K562 (cell line): ENCODE results near the gene ZC3H8. TPM values are rescaled to one million over a fixed set of nuclear protein-coding genes. Genes with fewer than 3 reads are reported as not detected.
A peak's percentile ranks its signal among the peaks of the same experiment; 100 is the strongest.

Source experiments
- ARHGAP35 ChIP-seq: fragments of 450-650 bp; IDR thresholded peaks from 2 replicates; pipeline ENCODE4 v1.6.1; 2018; ENCODE audit not compliant: partially characterized antibody
- CEBPB ChIP-seq: fragments of 450-650 bp; IDR thresholded peaks from 2 replicates; pipeline ENCODE4 v1.6.1; 2016; ENCODE audit warnings: missing genetic modification characterization, missing compliant biosample characterization
- CEBPG ChIP-seq, 3 experiments: fragments of 200-800 bp in 1 of 3; sonication (Bioruptor generic) in 1 of 3; sonication (generic) in 1 of 3; formaldehyde crosslinking in 1 of 3; IDR thresholded peaks in 2 of 3; conservative IDR thresholded peaks in 1 of 3; 2 replicates each; pipeline versions ENCODE4 v1.6.1 to v1.8.0; 2016 to 2022; ENCODE audit warnings: missing compliant biosample characterization in 2 of 3, missing genetic modification characterization in 2 of 3, mild to moderate bottlenecking in 1 of 3, missing genetic modification reagents in 1 of 3
- CHD2 ChIP-seq: IDR thresholded peaks from 2 replicates; pipeline ENCODE4 v1.6.1; 2011; ENCODE audit warnings: low read depth, low read length
- MAFG ChIP-seq: fragments of 450-650 bp; conservative IDR thresholded peaks from 2 replicates; pipeline ENCODE4 v1.6.1; 2016; ENCODE audit warnings: missing genetic modification characterization, missing compliant biosample characterization
- NFIC ChIP-seq: fragments of 450-650 bp; IDR thresholded peaks from 2 replicates; pipeline ENCODE4 v1.6.1; 2017; ENCODE audit warnings: mild to moderate bottlenecking, inconsistent platforms
- RAD51 ChIP-seq: fragments of 450-650 bp; IDR thresholded peaks from 2 replicates; pipeline ENCODE4 v1.7.1; 2016; ENCODE audit warnings: low read depth, mild to moderate bottlenecking, borderline replicate concordance
- THAP12 ChIP-seq: fragments of 250-450 bp; sonication (Bioruptor Pico); IDR thresholded peaks from 2 replicates; pipeline ENCODE4 v1.9.0; 2021; ENCODE audit warnings: mild to moderate bottlenecking, inconsistent platforms
- USF1 ChIP-seq: sonication (generic); formaldehyde crosslinking; IDR thresholded peaks from 2 replicates; pipeline ENCODE4 v1.9.0; 2022; ENCODE audit warnings: mild to moderate bottlenecking, missing genetic modification reagents
- XRCC5 ChIP-seq: fragments of 200-400 bp; formaldehyde crosslinking; IDR thresholded peaks from 2 replicates; pipeline ENCODE4 v1.6.1; 2017; ENCODE audit warnings: low read depth, mild to moderate bottlenecking, low read length
- ZNF444 ChIP-seq: fragments of 250-450 bp; sonication (Bioruptor Pico); IDR thresholded peaks from 2 replicates; pipeline ENCODE4 v1.4.0; 2020; ENCODE audit warnings: mild to moderate bottlenecking, moderate library complexity
- polyA plus RNA-seq, 8 experiments: library from polyadenylated mRNA; depleted of rRNA in 4 of 8; stranded (reverse) in 5 of 8; unstranded in 3 of 8; fragments of >200 nt; fragmentation: Nextera tagmentation in 2 of 8; fragmentation: Illumina TruSeq in 1 of 8; extraction: Ambion mirVana in 2 of 8; extraction: Trizol in 1 of 8; gene quantifications; 2 replicates each; pipeline versions ENCODE4 v1.2.1 to v1.2.3, GENCODE V29; 2011 to 2014; ENCODE audit warnings: inconsistent platforms in 1 of 8, missing spikeins in 1 of 8
- total RNA-seq, 7 experiments: library from RNA; depleted of rRNA in 6 of 7; stranded (reverse); fragments of >200 nt in 6 of 7; fragmentation: Illumina TruSeq in 2 of 7; extraction: Trizol in 2 of 7; gene quantifications; 2 replicates each; pipeline versions ENCODE4 v1.2.1 to v1.2.3, GENCODE V29; 2011 to 2021; ENCODE audit warnings: low replicate concordance in 1 of 7
- TF ChIP-seq, protein P1 (sequence below), 2 experiments: fragments of 450-650 bp in 1 of 2; sonication (generic) in 1 of 2; formaldehyde crosslinking in 1 of 2; IDR thresholded peaks in 1 of 2; conservative IDR thresholded peaks in 1 of 2; 2 replicates each; pipeline versions ENCODE4 v1.6.1 to v1.8.1; 2016 to 2023; ENCODE audit warnings: mild to moderate bottlenecking in 2 of 2, moderate library complexity in 2 of 2, inconsistent platforms in 1 of 2, missing genetic modification reagents in 1 of 2
- TF ChIP-seq, protein P2 (sequence below): sonication (generic); formaldehyde crosslinking; IDR thresholded peaks from 2 replicates; pipeline ENCODE4 v1.5.0; 2020; ENCODE audit warnings: missing genetic modification reagents

The ZC3H8 gene
- total and polyA plus RNA-seq, 9 of the 15 experiments (the other 6 are each of a cell fraction or from before 2014, with no cell fraction given), result 11.6 to 41.5 (median 27.5) TPM

GRCh38 chr2:112175958-112176573, 78.8 kb downstream of the ZC3H8 start (continued):
- TF ChIP-seq XRCC5, result no peak
- peak; percentile 87 for TF ChIP-seq MAFG (tag)
- TF ChIP-seq, protein P1, sequence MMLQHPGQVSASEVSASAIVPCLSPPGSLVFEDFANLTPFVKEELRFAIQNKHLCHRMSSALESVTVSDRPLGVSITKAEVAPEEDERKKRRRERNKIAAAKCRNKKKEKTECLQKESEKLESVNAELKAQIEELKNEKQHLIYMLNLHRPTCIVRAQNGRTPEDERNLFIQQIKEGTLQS (IDR thresholded peaks at IDR 0.05), result peak; percentile 75; the same call in 1 of the 2 replicates
- TF ChIP-seq, protein P1 (CRISPR knock-in tag; conservative IDR thresholded peaks at IDR 0.05), result no peak
- peak; percentile 66 for TF ChIP-seq USF1 (CRISPR knock-in tag)
- TF ChIP-seq, protein P2, sequence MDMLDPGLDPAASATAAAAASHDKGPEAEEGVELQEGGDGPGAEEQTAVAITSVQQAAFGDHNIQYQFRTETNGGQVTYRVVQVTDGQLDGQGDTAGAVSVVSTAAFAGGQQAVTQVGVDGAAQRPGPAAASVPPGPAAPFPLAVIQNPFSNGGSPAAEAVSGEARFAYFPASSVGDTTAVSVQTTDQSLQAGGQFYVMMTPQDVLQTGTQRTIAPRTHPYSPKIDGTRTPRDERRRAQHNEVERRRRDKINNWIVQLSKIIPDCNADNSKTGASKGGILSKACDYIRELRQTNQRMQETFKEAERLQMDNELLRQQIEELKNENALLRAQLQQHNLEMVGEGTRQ (CRISPR knock-in tag), result peak; percentile 79
- TF ChIP-seq THAP12 (CRISPR knock-in tag), result no peak
- no peak for TF ChIP-seq NFIC
- no peak for TF ChIP-seq ZNF444 (CRISPR knock-in tag)
- no peak for TF ChIP-seq ARHGAP35
- 0 out of 2 replicates have a peak, but pooled peaks have one; percentile 11 for TF ChIP-seq CEBPB (tag)
- TF ChIP-seq RAD51, result peak; percentile 84
- no peak for TF ChIP-seq CHD2
- TF ChIP-seq CEBPG (CRISPR knock-in tag; IDR thresholded peaks at IDR 0.05), result no peak
- TF ChIP-seq CEBPG (tag; conservative IDR thresholded peaks at IDR 0.05 in 1 of 2, IDR thresholded peaks at IDR 0.05 in 1 of 2), result peak; percentile 30 to 82; a peak in 3 of 4 replicates
